K562 (cell line): Measurements from ENCODE around the gene KLHL22. TPM values are rescaled to one million over a fixed set of nuclear protein-coding genes. Genes with fewer than 3 reads are reported as not detected.

ENCODE experiments used
- FOXA1 ChIP-seq: fragments of 450-650 bp; IDR thresholded peaks from 2 replicates; pipeline ENCODE4 v1.6.1; 2016; ENCODE audit warnings: mild to moderate bottlenecking, borderline replicate concordance
- TAL1 ChIP-seq: fragments of 450-650 bp; IDR thresholded peaks from 2 replicates; pipeline ENCODE4 v1.6.1; 2016; ENCODE audit warnings: mild to moderate bottlenecking
- ZNF140 ChIP-seq: fragments of 250-450 bp; sonication (Bioruptor Pico); IDR thresholded peaks from 2 replicates; pipeline ENCODE4 v1.8.0; 2021; ENCODE audit warnings: moderate library complexity, mild to moderate bottlenecking, inconsistent platforms
- polyA plus RNA-seq, 8 experiments: library from polyadenylated mRNA; depleted of rRNA in 4 of 8; stranded (reverse) in 5 of 8; unstranded in 3 of 8; fragments of >200 nt; fragmentation: Nextera tagmentation in 2 of 8; fragmentation: Illumina TruSeq in 1 of 8; extraction: Ambion mirVana in 2 of 8; extraction: Trizol in 1 of 8; gene quantifications; 2 replicates each; pipeline versions ENCODE4 v1.2.1 to v1.2.3, GENCODE V29; 2011 to 2014; ENCODE audit warnings: inconsistent platforms in 1 of 8, missing spikeins in 1 of 8
- total RNA-seq, 7 experiments: library from RNA; depleted of rRNA in 6 of 7; stranded (reverse); fragments of >200 nt in 6 of 7; fragmentation: Illumina TruSeq in 2 of 7; extraction: Trizol in 2 of 7; gene quantifications; 2 replicates each; pipeline versions ENCODE4 v1.2.1 to v1.2.3, GENCODE V29; 2011 to 2021; ENCODE audit warnings: low replicate concordance in 1 of 7
- TF ChIP-seq, protein P1 (sequence below): IDR thresholded peaks from 3 replicates; pipeline ENCODE4 v1.6.1; 2011; ENCODE audit warnings: borderline replicate concordance, mild to moderate bottlenecking, moderate library complexity; ENCODE audit not compliant: insufficient read length; ENCODE audit errors: extremely low read depth
- TF ChIP-seq, protein P2 (sequence below): fragments of 250-450 bp; sonication (Bioruptor Pico); IDR thresholded peaks from 2 replicates; pipeline ENCODE4 v1.5.0; 2020; ENCODE audit warnings: mild to moderate bottlenecking, borderline replicate concordance
- TF ChIP-seq, protein P3 (sequence below): sonication (generic); formaldehyde crosslinking; IDR thresholded peaks from 2 replicates; pipeline ENCODE4 v1.8.0; 2022; ENCODE audit warnings: missing genetic modification reagents, mild to moderate bottlenecking, borderline replicate concordance

KLHL22 gene
- total and polyA plus RNA-seq, 9 of the 15 experiments (the other 6 are each of a cell fraction or from before 2014, with no cell fraction given), result 1.3 to 25.6 (median 15.2) TPM

DNA sequence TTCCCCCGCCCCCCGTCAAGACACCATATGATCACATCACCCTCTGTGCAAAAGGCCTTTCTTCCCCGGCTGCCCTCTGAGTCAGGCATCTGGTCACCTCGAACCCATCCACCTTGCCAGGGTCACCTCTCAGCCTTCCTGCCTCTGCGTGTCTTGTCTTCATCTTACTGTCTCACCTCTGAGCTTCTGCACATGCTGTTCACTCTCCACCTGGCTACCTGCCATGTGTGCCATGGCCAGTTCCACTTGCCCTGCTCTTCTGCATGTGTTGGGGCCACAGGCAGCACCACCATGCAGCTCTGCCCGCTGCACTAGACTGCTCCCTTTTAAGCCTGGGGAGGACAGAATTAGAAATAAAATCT is 91.8 kb downstream of the KLHL22 start (continued):
- TF ChIP-seq, protein P1, sequence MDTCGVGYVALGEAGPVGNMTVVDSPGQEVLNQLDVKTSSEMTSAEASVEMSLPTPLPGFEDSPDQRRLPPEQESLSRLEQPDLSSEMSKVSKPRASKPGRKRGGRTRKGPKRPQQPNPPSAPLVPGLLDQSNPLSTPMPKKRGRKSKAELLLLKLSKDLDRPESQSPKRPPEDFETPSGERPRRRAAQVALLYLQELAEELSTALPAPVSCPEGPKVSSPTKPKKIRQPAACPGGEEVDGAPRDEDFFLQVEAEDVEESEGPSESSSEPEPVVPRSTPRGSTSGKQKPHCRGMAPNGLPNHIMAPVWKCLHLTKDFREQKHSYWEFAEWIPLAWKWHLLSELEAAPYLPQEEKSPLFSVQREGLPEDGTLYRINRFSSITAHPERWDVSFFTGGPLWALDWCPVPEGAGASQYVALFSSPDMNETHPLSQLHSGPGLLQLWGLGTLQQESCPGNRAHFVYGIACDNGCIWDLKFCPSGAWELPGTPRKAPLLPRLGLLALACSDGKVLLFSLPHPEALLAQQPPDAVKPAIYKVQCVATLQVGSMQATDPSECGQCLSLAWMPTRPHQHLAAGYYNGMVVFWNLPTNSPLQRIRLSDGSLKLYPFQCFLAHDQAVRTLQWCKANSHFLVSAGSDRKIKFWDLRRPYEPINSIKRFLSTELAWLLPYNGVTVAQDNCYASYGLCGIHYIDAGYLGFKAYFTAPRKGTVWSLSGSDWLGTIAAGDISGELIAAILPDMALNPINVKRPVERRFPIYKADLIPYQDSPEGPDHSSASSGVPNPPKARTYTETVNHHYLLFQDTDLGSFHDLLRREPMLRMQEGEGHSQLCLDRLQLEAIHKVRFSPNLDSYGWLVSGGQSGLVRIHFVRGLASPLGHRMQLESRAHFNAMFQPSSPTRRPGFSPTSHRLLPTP, result no peak
- TF ChIP-seq, protein P2, sequence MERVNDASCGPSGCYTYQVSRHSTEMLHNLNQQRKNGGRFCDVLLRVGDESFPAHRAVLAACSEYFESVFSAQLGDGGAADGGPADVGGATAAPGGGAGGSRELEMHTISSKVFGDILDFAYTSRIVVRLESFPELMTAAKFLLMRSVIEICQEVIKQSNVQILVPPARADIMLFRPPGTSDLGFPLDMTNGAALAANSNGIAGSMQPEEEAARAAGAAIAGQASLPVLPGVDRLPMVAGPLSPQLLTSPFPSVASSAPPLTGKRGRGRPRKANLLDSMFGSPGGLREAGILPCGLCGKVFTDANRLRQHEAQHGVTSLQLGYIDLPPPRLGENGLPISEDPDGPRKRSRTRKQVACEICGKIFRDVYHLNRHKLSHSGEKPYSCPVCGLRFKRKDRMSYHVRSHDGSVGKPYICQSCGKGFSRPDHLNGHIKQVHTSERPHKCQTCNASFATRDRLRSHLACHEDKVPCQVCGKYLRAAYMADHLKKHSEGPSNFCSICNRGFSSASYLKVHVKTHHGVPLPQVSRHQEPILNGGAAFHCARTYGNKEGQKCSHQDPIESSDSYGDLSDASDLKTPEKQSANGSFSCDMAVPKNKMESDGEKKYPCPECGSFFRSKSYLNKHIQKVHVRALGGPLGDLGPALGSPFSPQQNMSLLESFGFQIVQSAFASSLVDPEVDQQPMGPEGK, result no peak
- TF ChIP-seq TAL1, result no peak
- no peak for TF ChIP-seq FOXA1
- no peak for TF ChIP-seq ZNF140
- TF ChIP-seq, protein P3, sequence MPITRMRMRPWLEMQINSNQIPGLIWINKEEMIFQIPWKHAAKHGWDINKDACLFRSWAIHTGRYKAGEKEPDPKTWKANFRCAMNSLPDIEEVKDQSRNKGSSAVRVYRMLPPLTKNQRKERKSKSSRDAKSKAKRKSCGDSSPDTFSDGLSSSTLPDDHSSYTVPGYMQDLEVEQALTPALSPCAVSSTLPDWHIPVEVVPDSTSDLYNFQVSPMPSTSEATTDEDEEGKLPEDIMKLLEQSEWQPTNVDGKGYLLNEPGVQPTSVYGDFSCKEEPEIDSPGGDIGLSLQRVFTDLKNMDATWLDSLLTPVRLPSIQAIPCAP, result no peak
